ENCODE data around the gene MAST2. TPM values are rescaled to one million over a fixed set of nuclear protein-coding genes. Genes with fewer than 3 reads are reported as not detected.
A peak's percentile ranks its signal among the peaks of the same experiment; 100 is the strongest.
"Not testable (repeated sequence)": the region's sequence is repeated elsewhere in the genome, so short reads cannot be mapped to it uniquely, and the experiment has no call there.

MAST2 gene
- polyA plus RNA-seq, 10 donors = 62.0 to 96.6 (median 70.6) TPM

DNA sequence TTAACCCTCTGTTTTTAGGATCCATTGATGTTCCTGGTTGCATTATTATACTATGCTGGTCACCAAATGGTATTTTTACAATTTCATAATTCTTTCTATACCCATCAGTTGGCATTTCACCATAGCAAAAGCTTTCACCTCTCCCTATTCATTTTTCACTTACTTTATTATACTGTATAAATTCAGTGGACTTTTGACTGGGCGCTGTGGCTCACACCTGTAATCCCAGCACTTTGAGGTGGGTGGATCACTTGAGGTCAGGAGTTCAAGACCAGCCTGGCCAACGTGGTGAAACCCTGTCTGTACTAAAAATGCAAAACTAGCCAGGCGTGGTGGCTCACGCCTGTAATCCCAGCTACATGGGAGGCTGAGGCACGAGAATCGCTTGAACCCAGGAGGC, 128.8 kb downstream of the MAST2 start:
- not testable (repeated sequence) for DNase-seq

DNA sequence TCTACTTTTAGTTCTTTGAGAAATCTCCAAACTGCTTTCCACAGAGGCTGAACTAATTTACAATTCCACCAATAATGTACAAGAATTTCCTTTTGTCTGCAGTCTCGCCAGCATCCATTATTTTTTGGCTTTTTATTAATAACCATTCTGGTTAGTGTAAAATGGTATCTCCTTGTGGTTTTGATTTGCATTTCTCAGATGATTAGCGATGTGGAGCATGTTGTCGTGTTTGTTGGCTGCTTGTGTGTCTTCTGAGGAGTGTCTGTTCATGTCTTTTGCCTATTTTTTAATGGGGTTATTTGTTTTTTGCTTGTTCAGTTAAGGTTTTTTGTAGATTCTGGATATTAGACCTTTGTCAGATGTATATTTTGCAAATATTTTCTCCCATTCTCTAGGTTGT, 131.5 kb downstream of the MAST2 start:
- DNase-seq = no peak

DNA sequence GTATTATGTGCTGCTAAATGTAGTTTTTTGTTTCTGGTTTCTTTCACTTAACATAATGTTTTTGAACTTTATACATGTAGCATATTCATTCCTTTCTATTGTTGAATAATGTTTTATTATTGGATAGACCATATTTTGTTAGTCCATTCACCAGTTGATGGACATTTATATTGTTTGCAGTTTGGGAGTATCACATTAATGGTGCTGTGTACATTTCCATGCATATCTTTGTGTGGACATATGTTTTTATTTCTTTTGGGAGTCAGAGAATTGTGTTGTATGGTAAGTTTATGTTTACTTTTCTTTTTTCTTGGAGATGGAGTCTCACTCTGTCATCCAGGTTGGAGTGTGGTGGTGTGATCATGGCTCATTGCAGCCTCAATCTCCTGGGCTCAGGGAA, 134.6 kb downstream of the MAST2 start:
- DNase-seq = no peak

DNA sequence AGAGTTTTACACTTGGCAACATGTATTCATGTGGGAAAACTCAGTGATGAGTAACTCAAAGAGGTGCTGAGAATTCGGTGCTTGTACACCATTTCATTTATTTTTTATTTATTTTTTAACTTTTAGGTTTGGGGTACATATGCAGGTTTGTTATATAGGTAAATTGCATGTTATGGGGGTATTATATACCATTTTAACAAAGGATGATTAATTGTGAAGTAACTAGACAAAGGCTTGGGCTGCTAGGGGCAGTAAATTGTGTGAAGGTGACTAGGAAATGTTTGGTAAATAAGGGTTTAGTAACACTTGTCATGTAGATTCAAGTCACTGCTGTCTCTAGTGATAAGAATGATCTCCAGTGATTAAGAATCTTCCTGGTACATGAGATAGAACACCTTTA, 139.0 kb downstream of the MAST2 start:
- DNase-seq = no peak

DNA sequence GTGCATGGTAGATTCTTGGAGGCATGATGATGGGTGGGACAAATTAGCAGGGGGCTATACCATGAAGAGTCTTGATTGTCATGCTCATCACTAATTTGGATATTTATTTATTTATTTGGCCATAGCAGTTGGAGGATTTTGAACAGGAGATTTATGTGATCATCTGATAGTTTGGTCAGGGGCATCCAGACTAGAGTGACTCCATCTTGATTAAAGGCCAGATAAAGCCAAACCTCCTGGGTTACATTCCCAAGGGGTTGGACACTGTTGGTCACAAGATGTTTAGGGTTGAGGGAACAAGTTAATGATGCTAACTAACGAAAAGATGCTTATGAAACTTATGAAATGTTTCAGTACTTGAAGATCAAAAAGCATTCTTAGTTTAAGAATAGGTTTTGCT, 139.8 kb downstream of the MAST2 start:
- no peak for DNase-seq

DNA sequence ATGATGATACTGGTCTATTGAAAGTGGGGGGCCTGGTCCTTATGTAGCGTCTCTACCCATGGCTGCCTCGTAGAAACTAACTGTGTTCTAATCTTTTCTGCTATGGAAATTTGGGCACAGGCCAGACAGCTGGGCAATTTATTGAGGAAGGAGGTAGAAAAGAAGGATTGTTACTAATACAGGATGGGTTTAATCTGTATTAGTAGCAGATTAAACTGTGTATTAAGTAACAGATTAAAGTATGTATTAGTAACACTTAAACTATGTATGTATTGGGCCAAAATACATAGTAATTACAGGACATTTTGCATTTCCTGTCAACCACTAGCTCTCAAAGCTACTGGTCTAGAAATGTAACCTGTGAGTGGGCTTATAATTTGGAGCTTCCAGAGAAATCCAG, 142.0 kb downstream of the MAST2 start:
- peak in 2 of 3 donors; percentile 12 to 25 for DNase-seq

DNA sequence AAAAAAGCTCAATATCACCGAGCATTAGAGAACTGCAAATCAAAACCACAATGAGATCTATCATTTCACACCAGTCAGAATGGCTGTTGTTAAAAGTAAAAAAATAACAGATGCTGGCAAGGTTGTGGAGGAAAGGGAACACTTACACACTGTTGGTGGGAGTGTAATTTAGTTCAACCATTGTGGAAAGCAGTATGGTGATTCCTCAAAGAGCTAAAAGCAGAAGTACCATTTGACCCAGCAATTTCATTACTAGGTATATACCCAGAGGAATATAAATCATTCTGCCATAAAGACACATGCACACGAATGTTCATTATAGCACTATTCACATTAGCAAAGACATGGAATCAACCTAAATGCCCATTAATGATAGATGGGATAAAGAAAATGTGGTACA, 146.1 kb downstream of the MAST2 start:
- not testable (repeated sequence) for DNase-seq

DNA sequence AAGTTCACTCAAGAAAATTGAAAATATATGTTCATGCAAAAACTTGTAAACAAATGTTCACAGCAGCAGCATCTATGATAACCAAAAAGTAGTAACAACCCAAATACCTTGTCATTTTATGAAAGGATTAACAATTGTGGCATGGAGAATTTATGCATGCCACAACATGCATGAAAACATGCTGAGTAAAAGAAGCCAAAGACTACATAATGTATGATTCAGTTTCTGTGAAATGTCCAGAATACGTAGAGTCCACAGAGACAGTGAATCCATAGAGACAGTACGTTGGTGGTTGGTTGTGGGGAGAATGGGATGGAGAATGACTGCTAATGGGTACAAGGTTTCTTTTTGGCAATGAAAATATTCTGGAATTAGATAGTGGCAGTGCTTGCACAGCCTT, 148.7 kb downstream of the MAST2 start:
- DNase-seq = no peak

DNA sequence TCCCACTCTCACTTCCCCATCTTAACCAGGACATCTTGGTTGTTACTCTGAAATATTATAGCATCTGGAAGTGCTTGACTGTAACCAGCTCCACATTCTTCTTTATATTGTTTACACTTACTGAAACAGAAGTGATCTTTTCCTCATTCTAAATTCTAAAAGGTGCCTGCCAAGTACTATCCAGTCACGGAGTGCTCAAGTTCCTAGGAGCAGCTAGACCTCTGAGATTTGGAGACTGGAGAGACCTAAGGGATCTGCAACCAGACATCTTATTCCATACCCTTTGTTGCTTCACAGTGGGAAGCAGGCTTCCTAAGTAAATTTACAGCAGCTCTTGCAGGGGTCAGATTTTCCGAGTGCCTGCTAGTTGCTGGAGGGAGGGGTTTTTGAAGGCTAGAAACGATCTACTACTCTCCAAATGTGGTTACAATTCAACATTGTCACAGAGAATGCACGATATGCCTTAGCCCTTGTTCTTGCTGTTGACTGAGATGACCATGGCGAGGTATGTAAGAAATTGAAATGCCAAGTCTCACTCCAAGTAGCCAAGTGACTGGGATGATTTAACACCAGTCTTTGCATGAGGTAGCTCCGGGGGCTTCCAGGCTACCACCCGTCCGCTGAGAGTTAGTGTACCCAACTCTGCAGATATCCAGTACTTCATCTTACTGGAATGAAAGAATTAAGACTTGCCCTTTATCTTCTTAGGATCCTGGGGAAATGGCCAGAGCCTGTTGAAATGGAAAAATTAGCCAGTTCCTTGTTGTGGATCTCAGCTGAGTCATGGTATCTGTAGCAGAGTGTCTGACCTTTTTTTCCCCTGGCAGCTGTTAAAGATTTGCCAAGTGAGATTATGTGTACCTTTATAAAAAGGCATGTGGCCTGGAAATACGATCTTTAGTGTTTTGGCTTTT, 150.8 kb downstream of the MAST2 start:
- DNase-seq = peak; percentile 10 to 33 (median 27)

DNA sequence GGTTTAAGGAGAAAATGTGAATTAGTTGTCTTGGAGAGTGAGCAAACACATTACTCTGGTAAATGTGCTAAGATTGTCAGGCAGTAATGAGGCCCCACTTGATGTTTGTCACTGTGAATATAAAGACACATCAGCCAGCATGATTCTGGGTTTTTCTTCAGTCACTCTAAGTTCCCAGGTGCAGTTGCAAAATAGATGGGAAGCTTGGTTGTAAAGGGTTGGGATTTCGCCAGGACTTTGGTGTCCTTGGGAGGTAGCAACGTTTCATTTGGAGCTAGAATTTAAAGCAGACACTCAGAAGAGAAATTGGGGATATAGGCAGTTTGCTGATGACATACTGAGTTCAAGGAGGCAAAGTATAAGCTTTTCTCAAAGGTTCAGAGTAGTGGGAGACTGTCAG, 154.3 kb downstream of the MAST2 start:
- no peak for DNase-seq

DNA sequence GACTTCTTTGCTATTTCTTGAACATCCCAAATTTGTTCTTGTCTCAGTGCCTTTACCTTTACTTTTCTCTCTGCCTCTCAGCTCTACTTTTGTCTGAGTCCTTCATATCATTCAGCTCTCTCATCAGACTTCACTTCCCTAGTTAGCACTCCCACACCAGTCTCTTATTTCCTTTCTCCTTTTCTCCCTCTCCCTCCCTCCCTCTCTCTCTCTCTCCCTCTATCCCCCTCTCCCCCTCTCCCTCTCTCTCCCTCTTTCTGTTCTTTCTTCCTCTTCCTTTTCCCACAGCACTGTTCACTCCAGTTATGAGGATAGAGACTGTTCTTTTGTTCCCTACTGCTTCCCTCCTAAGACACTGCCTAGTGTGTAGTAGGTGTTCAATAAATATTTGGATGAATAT, 154.9 kb downstream of the MAST2 start:
- DNase-seq = no peak

DNA sequence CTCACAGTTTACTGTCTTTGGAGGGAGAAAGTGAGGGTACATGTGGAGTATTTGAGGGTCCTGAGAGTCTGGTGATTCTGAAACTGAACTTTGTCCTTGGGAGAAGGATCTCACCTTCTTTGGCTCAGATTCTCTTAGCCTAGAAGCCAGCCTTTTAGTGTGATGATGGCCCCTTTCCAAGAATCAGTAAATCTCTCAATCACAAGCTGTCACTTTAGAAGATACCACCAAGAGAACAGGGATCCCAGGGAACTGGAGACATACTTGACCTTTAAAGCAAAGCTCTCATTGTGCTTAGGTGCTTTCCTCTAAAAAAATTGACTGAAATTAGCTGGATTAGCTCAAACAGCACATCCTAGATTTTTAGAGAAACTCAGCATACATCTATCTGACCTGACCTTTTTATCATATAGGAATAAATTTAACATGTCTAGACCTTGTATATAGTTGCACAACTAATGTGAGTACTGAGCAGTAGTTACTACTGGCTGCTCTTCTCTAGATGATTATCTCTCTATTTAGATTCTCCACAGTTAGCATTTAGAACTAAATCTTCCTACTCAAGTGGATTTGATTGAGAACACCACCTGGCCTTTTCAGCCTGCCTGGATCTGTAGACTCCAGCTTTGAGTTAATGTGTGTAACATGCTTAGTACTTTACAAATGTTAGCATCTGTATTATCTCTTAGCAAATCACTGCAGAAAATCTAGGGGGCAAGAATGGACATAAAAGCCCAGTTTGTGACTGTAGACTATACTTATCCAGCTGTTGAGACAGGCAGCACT, 157.7 kb downstream of the MAST2 start:
- no peak for DNase-seq

DNA sequence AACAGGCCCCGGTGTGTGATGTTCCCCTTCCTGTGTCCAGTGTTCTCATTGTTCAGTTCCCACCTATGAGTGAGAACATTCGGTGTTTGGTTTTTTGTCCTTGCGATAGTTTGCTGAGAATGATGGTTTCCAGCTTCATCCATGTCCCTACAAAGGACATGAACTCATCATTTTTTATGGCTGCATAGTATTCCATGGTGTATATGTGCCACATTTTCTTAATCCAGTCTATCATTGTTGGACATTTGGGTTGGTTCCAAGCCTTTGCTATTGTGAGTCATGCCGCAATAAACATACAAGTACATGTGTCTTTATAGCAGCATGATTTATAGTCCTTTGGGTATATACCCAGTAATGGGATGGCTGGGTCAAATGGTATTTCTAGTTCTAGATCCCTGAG, 158.5 kb downstream of the MAST2 start:
- DNase-seq = not testable (repeated sequence)

DNA sequence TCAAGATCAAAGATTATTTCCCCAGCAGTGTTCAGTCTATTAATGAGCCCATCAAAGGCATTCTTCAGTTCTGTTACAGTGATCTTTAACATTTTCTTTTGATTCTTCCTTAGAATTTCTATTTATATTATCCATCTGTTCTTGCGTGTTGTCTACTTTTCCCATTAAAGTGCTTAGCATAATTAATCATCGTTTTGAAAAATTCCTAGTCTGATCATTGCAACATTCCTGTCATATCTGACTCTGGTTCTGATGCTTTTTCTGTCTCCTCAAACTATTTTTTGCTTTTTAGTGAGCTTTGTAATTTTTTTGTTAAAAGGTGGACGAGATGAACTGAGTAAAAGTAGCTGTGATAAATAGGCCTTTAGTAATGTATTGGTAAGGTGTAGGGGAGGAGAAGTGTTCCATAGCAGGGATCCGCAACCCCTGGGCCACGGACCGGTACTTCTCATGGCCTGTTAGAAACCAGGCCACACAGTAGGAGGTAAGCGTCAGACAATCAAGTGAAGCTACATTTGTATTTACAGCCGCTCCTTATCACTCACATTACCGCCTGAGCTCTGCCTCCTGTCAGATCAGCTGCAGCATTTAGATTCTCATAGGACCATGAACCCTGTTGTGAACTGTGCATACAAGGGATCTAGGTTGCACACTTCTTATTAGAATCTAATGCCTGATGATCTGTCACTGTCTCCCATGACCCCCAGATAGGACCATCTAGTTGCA, 165.7 kb downstream of the MAST2 start:
- DNase-seq = no peak

DNA sequence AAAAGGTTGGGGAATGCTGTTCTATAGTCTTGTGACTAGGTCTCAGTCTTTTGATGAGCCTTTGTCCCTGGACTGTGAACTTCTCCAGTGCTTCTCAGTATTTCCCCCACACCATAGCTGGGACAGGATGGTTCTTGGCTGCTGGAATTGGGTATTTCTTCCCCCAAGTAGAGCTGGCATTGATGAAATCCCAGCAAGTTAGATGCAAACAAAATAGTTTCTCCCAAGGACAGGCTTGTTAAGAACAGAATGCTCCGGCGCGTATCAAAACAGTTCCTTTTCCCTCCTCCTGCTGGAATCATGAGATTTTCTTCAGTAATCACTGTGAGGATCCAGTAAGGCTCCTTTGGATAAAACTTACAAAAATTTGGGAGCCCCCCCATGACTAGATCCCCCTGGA, 166.5 kb downstream of the MAST2 start:
- DNase-seq = no peak

DNA sequence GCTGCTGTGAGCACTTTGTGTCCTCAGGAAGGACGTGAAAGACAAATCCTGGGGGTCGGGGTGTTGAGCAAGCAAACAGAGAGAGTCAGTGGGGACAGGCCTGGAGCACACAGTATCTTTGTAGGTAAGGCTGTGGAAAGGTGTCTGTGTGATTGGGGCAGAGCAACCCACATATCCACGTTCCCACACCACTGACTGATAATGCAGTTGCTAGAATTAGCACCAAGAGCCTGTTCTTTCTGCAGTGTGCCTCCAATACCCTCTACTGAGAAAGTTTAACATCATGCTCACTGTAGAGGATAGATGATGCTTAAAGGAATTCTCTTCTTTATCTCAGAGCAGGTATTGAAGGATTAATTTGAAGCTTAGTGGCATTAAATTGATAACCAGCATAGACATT, 167.9 kb downstream of the MAST2 start:
- DNase-seq = no peak

DNA sequence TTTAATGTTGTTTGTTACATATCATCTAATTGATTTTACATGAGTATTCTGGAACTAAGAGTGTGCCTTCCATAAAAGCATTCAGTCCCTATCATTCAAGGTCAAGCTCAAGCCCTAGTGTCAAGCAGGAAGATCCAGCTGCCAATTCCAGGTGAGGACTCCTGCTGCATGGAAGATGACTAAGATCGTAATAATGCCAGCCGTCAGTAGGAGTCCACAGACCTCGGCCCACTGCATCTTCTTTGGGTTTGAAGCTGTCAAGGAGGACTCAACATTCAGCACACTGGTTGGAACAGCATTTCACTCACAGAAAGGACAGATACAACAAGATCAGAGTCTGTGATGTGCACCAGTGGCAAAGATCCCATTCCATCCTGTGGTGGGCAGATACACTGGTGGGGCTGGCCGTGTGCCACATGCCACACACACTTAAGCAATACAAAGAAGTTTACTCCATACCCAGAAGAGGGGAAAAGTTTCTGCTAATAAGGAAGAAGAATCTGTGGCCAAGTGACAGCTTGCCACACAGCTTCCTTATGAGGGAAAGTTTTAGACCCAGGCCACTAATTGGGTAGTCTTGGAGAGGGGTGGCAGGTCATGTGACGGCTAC, 168.6 kb downstream of the MAST2 start:
- DNase-seq = no peak

DNA sequence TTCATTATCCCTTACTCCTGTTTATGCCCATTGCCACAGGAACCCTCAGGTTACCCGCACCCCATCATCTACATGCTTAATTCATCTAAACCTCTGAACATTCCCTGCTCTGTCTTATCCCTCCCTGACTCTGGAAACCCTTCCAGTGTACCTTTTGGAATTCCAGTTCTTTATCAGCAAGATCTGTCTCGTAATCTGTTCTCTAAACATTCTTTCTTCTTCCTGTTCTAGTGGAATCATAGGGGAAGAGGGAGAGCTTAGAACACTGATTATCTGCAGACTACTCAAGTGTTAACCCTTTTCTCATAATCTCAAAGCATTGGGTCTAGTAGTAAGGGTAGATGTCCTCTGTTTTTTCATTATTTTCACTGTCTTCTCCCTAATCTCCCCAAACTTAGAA, 169.2 kb downstream of the MAST2 start:
- no peak for DNase-seq

DNA sequence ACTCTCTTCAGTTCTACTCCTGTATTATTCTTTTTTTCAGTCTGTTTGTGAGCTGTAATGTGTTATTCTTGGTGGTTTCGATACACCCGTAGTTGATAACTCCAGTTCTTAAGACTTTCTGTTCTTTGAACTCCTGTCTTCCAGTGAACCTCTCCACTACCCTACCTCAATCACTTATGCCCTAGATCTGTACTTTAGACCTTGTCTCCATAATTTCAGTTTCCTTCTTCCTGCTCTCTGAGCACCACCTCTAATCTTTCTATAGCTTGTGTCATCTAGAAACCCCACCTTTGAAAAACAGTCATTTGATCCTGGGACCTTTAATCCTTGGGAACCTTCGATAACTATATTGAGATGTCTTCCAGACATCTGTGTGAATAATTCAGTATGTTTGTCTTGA, 169.7 kb downstream of the MAST2 start:
- DNase-seq = no peak

DNA sequence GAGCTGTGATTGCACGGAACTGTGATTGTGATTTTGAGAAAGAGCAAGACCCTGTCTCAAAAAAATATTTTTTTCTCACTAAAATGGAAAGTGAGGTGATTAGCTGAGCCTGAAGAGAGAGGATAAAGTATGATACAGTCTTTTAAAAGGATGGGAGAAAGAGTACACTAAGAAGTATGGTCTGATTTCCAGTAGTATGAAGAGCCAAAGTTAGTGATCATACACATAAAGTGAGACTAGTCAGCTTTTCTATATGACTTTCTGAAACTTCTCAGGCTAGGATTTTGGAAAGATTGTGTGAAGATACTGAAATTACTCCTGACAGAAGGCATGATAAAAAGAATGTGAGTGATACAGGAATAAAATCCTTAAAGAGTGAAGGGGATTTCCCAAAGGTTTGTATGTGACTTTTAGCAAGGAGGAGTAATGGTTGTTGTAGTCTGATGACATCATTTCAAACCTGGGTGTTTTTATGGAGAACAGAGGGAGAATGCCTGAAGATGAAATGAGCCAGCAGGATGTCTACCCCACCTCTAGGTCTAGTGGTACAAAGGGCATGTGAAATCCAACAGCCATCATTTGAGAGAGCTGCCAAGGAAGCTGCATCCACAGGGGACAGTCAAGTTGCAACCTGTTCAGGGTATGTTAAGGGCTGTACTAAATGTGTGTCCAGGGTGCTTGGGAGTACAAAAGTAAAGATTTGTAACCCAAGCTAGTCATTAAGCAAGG, 171.3 kb downstream of the MAST2 start:
- DNase-seq = no peak

DNA sequence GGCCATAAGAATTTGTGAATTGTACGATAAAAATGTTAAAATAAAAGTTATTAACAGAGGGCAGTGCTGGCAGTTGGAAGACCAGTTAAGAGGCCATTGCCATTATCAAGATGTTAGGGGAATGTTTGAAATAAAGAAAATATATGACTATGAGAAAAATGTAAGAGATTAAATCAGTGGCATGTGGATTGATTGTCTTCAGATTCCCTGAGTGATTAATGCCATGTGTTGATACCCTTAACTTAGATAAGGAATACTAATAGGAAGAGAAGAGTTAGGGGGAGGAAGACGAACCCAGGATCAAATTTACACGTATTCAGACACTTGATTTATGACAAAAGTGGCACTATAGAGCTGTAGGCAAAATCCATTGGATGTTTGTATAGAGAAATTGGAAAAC, 173.2 kb downstream of the MAST2 start:
- no peak for DNase-seq
